Calu3 (cell line): ENCODE data around the gene ABL2. TPM values are rescaled to one million over a fixed set of nuclear protein-coding genes. Genes with fewer than 3 reads are reported as not detected.
"Not testable (repeated sequence)": the region's sequence is repeated elsewhere in the genome, so short reads cannot be mapped to it uniquely, and the experiment has no call there.

ENCODE experiments used
- BruUV-seq: library from RNA; stranded (reverse); fragments of 400-500 nt; replicated peaks from 2 replicates; lab custom pipeline; 2021; lab: Mats Ljungman, UMichigan
- CTCF ChIA-PET: fragments of 300-600 bp; sonication (Branson Sonifier 250); formaldehyde crosslinking; loops from one replicate; lab custom pipeline; 2022; ENCODE audit warnings: antibody characterized with exemption; lab: Charles Lee
- DNase-seq: peaks from one replicate; pipeline ENCODE4 v3.0.0; 2022
- H3K27ac Mint-ChIP-seq: one replicate; pipeline ENCODE4 v1.8.0; 2022; ENCODE audit warnings: mixed read lengths; ENCODE audit not compliant: unreplicated experiment
- H3K27me3 Mint-ChIP-seq: one replicate; pipeline ENCODE4 v1.8.0; 2022; ENCODE audit warnings: mixed read lengths; ENCODE audit not compliant: unreplicated experiment
- H3K36me3 Mint-ChIP-seq: one replicate; pipeline ENCODE4 v1.8.0; 2022; ENCODE audit warnings: mild to moderate bottlenecking, moderate library complexity, mixed read lengths; ENCODE audit not compliant: insufficient read depth, unreplicated experiment
- H3K4me1 Mint-ChIP-seq: one replicate; pipeline ENCODE4 v1.8.0; 2022; ENCODE audit warnings: mild to moderate bottlenecking, low read depth, mixed read lengths; ENCODE audit not compliant: unreplicated experiment
- H3K4me3 Mint-ChIP-seq: one replicate; pipeline ENCODE4 v1.8.0; 2022; ENCODE audit warnings: mild to moderate bottlenecking, low read depth, moderate library complexity, mixed read lengths; ENCODE audit not compliant: unreplicated experiment
- H3K9me3 Mint-ChIP-seq: one replicate; pipeline ENCODE4 v1.8.0; 2022; ENCODE audit warnings: low read depth, mixed read lengths; ENCODE audit not compliant: unreplicated experiment
- CTCF ChIP-seq: fragments of 200-600 bp; IDR thresholded peaks from one replicate; pipeline ENCODE4 v1.8.0; 2022; ENCODE audit warnings: antibody characterized with exemption; ENCODE audit not compliant: unreplicated experiment
- intact Hi-C: fragments of 100-400 bp; cut with micrococcal nuclease; formaldehyde crosslinking; loops from one replicate; pipeline ENCODE4 v1.10.0; 2022; ENCODE audit not compliant: unreplicated experiment
- total RNA-seq: library from RNA; stranded (reverse); gene quantifications from 2 replicates; pipeline ENCODE4 v1.2.3, GENCODE V29; 2022

Gene ABL2
- total RNA-seq, 1 experiment from 2014 or later: 47.8 TPM

- TSS peak; percentile 89 for BruUV-seq
- H3K4me1 Mint-ChIP-seq: peaks cover 31% of the 10 kb centered on the region
- TF ChIP-seq CTCF: no peak
- H3K36me3 Mint-ChIP-seq: peaks cover 33% of the 10 kb centered on the region
- H3K27ac Mint-ChIP-seq: peak overlapping the region; percentile 65
- H3K9me3 Mint-ChIP-seq: peaks cover 4% of the 10 kb centered on the region
- H3K4me3 Mint-ChIP-seq: peak overlapping the region; percentile 61
- H3K27me3 Mint-ChIP-seq: no peaks in the 10 kb centered on the region
- intact Hi-C loops: loop anchor here (5.0 kb wide), 1 partner anchor 34 kb away; no protein-coding TSS in a partner anchor
- DNase-seq: no peak
- CTCF ChIA-PET: no interaction called here
Measured at GRCh38 chr1:179143322-179143721, 86.2 kb downstream of the ABL2 start.

DNA sequence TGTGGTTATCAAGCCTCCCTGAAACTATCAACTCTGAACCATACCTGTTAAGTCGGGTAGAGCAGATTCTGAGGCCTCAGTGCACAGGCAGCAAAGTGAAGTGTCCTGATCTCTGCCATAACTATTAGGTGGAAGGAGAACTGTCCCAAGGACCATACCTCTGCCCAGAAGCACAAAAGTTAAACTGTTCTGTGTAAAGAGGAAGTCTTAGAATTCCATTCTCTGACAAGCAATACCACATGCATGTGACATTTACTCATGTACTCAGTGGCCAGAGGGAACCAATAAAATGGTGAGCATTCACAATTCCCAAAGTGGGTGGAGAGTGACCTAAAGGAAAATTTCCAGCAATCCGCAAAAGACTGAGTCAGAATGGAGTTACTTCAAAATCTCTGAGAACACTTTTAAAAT is 86.6 kb downstream of the ABL2 start:
- TF ChIP-seq CTCF: no peak
- intact Hi-C loops: loop anchor here (5.0 kb wide), 1 partner anchor 34 kb away; no protein-coding TSS in a partner anchor
- peaks cover 35% of the 10 kb centered on the region for H3K4me1 Mint-ChIP-seq
- CTCF ChIA-PET: interaction anchor here (1.0 to 1.6 kb wide), 2 partner anchors 13 to 14 kb away, joined by 4 read pairs; no protein-coding TSS in a partner anchor
- H3K9me3 Mint-ChIP-seq: peaks cover 4% of the 10 kb centered on the region
- no TSS peak for BruUV-seq
- no peaks in the 10 kb centered on the region for H3K27me3 Mint-ChIP-seq
- DNase-seq: peak; percentile 51
- H3K27ac Mint-ChIP-seq: peak overlapping the region; percentile 65
- H3K4me3 Mint-ChIP-seq: peak overlapping the region; percentile 61
- H3K36me3 Mint-ChIP-seq: peaks cover 33% of the 10 kb centered on the region

DNA sequence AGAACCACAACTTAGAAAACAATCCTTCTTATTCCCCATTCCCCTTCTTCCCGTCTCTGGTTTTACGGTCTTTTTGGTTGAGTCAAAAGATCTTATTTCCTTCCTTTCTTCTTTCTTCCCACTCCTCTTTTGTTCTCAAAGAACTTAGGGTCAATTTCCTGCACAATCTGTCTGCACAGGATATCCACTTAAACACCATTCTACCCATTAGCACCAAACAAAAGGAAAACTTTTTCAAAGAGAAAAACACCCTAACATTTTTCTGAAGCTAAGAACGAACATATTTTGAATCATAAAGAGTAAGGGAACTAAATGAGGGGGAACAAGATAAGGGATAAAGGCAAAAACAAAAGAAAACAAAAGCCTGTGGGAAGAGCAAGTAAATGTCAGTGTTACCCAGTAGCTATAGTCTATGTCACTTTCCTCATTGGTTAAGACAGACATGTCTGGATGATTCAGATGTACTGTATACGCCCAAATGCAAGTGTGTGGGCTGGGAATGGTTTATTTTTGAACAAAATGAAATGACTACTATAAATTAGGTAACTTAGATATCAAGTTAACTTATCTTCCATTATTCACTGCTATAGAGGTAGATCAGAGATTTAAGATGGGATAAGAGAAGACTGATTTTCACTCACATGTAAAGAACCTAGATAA is 87.8 kb downstream of the ABL2 start:
- intact Hi-C loops: loop anchor here (5.0 kb wide), 1 partner anchor 36 kb away; no protein-coding TSS in a partner anchor
- BruUV-seq: no TSS peak
- peaks cover 39% of the 10 kb centered on the region for H3K4me1 Mint-ChIP-seq
- no peaks in the 10 kb centered on the region for H3K27me3 Mint-ChIP-seq
- peak overlapping the region; percentile 61 for H3K4me3 Mint-ChIP-seq
- peaks cover 33% of the 10 kb centered on the region for H3K36me3 Mint-ChIP-seq
- no peak for DNase-seq
- CTCF ChIA-PET: interaction anchor here (0.6 to 1.6 kb wide), 4 partner anchors 13 to 92 kb away, joined by 4 read pairs; no protein-coding TSS in a partner anchor
- peaks cover 4% of the 10 kb centered on the region for H3K9me3 Mint-ChIP-seq
- H3K27ac Mint-ChIP-seq: peak overlapping the region; percentile 65
- TF ChIP-seq CTCF: no peak

DNA sequence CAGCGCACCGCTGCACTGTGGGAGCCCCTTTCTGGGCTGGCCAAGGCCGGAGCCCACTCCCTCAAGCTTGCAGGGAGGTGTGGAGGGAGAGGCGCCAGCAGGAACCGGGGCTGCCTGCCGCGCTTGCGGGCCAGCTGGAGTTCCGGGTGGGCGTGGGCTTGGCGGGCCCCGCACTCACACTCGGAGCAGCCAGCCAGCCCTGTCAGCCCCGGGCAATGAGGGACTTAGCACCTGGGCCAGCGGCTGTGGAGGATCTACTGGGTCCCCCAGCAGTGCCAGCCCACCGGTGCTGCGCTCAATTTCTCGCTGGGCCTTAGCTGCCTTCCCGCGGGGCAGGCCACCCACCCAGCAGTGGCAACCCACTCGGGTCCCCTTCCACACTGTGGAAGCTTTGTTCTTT is 90.7 kb downstream of the ABL2 start:
- CTCF ChIA-PET, H3K9me3 Mint-ChIP-seq, H3K27me3 Mint-ChIP-seq, DNase-seq, BruUV-seq, intact Hi-C loops: not testable (repeated sequence)
- peak overlapping the region; percentile 54 for H3K4me3 Mint-ChIP-seq
- H3K27ac Mint-ChIP-seq: peak overlapping the region; percentile 33
- peaks cover 38% of the 10 kb centered on the region for H3K4me1 Mint-ChIP-seq
- H3K36me3 Mint-ChIP-seq: peaks cover 42% of the 10 kb centered on the region
